A549 treated with Mapracorat at 1 μM for 4 hours (cell line): Measurements from ENCODE around the gene LYSMD4. TPM values are rescaled to one million over a fixed set of nuclear protein-coding genes. Genes with fewer than 3 reads are reported as not detected.

ENCODE experiments used
- total RNA-seq: library from RNA; stranded (reverse); fragments of 200-300 nt; extraction: Qiagen RNA extraction; gene quantifications from 5 replicates; pipeline ENCODE4 v1.2.3, GENCODE V29; 2022

Gene LYSMD4
- total RNA-seq, result 3.3 to 4.6 TPM (median 4.2 TPM) in 5 replicates

DNA sequence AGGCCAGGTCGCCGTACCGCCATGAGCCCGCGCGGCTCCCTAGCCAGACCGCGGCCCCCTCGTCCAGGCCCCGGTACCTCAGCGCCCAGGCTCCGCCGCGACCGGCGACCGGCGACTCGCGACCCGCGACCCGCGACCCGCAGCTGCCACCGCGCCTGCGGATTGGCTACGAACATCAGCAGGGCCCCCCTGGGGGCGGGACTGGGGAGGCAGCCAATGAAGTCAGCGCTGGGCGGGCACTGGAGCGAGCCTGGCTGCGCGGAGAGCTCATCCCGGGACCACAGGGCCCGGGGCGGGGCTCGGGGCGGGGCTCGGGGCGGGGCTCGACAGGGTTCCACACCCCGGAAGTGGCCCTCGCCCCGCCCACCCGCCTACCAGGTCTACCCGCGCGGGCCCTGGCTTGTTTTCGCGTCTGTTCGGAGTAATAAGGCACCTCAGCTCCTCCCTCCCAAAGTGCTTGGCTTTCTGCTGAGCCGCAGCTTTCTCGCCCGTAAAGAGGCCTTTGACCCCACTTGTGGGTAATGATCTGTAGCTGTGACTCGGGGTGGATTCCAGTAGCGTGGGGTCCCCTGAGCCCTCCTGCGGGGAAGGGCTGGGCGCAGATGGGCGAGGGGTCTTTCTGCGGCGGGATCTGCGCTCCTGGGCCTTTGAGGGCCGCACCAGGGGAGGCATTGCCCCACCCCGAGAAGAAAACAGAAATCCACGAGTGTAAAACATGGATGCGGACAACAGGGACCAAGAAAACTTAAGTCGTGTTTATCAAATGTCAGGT, at the start of gene LYSMD4:
LYSMD4 (minus strand) TSS at position 170 of the 772 bp plus-strand sequence. CDS start 1,438 bp downstream, outside the sequence.

Other genes with a start within 250 kb of the LYSMD4 start
- 11.3 to 16.8 TPM (median 14.9 TPM) in 5 replicates for gene MEF2A, start 167.5 kb downstream of the LYSMD4 start, total RNA-seq